Sigmoid colon (tissue), 4 donors: ENCODE results near the gene SNAP47.

Source experiments
- CTCF ChIP-seq, 4 experiments: fragments of 450-650 bp in 3 of 4; fragments of 200-600 bp in 1 of 4; IDR thresholded peaks; one replicate each; pipeline ENCODE4 v1.5.1; 2016 to 2019; ENCODE audit warnings: antibody characterized with exemption in 4 of 4, mild to moderate bottlenecking in 3 of 4, moderate library complexity in 2 of 4
- EP300 ChIP-seq, 4 donors: sonication (generic); formaldehyde crosslinking; IDR thresholded peaks; one replicate each; pipeline ENCODE4 v1.6.1; 2017; ENCODE audit warnings: antibody characterized with exemption in 4 of 4
- POLR2A ChIP-seq, 2 donors: fragments of 450-650 bp; IDR thresholded peaks; one replicate each; pipeline ENCODE4 v1.6.1; 2016; ENCODE audit warnings: antibody characterized with exemption in 2 of 2, mild to moderate bottlenecking in 2 of 2, moderate library complexity in 2 of 2
- POLR2AphosphoS5 ChIP-seq, 4 donors: sonication (generic); formaldehyde crosslinking; IDR thresholded peaks; one replicate each; pipeline ENCODE4 v1.6.1; 2017; ENCODE audit warnings: antibody characterized with exemption in 4 of 4

DNA sequence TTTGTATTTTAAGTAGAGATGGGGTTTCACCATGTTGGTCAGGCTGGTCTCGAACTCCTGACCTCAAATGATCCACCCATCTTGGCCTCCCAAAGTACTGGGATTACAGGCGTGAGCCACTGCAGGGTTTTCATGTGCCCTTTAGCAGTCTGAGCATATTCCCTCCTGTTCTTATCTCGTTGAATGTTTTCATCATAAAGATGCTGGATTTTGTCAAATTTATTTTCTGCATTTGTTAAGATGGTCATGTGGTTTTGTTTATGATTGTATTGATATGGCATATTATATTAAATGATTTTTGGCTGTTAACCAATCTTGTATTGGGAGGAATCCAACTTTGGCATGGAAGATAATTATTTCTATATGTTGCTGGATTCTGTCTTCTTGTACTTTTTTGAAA lies 8.9 kb upstream of the SNAP47 start:
- no peak for TF ChIP-seq POLR2A (IDR thresholded peaks at IDR 0.05)
- no peak for TF ChIP-seq CTCF (IDR thresholded peaks at IDR 0.05)
- TF ChIP-seq POLR2AphosphoS5 (IDR thresholded peaks at IDR 0.05) = no peak
- no peak for TF ChIP-seq EP300 (IDR thresholded peaks at IDR 0.05)
